Activated effector memory CD4-positive, alpha-beta T cell treated with Interleukin-2 at 50 U/mL for 16 hours (primary cell): ENCODE results near the gene FAM13B.

Experiments used
- DNase-seq: peaks from one replicate; pipeline ENCODE4 v3.0.0-alpha.2; 2020

Gene FAM13B

DNA sequence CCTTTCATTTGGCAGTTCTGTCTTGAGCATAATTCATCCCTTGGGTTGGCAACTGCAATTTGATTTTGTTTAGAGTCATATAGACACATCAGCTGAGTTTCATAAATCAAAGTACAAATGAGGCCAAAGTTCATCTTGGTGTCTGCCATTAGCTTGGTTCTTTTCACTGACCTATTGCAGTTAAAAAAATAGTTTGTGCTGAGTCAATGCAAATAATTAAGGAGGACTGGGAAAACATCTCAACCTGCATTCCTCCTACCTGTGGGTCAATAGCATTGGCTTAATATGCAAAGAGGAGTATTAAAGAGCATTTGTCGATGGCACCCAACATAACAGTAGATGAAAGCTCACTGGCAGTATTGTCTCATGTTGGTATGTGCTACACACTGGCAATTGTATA, 142.0 kb downstream of the FAM13B start:
- DNase-seq, result no peak

DNA sequence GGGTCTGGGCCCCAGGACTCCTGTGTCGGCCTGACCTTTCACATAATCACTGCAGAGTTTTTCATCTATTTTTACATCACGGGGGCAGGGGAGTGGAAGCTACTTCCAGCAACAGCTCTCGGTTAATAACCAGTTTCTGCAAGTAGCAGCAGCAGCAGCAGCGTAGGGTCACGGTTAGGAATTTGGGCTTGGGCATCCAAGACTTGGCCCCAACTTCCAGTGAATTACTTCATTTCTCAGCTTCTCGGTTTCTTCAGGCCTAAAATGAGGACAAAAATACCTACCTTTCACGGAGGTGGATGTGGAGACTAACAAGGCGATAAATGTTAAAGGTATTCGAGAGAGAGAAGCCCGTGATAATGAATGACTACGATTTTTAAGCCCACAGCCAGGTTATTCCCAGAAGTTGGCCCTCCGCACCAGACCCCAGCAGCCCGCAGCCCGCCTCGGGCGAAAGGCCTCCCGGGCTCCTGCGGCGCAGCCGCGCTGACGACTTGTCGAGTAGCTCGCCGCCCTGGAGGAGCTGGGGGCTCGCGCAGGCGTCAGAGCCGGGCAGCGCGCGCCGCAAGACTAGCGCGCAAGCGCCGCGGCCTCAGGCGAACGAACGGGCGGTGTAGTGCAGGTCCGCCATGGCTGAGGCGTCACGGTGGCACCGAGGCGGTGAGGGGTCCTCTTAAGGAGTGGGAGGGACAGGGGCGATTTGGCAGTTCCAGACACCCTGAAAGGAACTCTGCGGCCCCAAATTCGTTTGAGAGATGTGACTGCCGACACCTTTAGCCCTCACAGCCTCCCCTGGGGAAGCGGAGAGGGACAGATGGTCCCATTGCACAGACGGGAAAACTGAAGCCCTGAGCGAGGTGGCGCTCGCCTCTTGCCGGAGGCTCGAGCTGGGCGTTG, 143.8 kb downstream of the FAM13B start, which contains the start of gene PKD2L2:
Gene PKD2L2 (plus strand): TSS at position 595 of the 897 bp plus-strand sequence. CDS start 35 bp downstream, at position 630.
- DNase-seq, result peak; percentile 76

DNA sequence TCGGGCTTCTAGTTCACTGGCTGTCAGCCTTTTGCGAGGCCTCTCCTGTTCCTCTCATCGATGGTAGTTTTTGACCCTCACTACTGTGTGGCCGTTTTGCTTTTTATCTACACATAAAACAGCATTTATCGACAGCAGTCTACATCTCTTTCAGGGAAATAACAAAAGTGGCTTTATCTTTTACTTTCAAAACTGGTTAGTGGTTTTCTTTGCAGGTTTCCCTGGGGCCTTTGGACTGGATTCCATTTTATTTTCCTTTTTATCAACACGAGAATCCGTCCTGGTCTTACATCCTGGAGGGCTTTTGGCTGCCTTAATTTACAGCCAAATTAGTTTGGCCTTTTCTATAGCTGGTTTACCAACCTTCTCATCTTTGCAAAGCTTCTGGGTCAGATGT, 144.4 kb downstream of the FAM13B start:
- no peak for DNase-seq
